HepG2 (cell line): ENCODE results near the gene F12. TPM values are rescaled to one million over a fixed set of nuclear protein-coding genes. Genes with fewer than 3 reads are reported as not detected.

Experiments used
- EED ChIP-seq: sonication (generic); formaldehyde crosslinking; IDR thresholded peaks from 2 replicates; pipeline ENCODE4 v1.5.0; 2020; ENCODE audit warnings: mild to moderate bottlenecking, missing genetic modification reagents
- FOSL2 ChIP-seq: sonication (generic); formaldehyde crosslinking; IDR thresholded peaks from 2 replicates; pipeline ENCODE4 v1.4.0; 2020; ENCODE audit warnings: missing genetic modification reagents
- GTF2F1 ChIP-seq: fragments of 150-350 bp; IDR thresholded peaks from 2 replicates; pipeline ENCODE4 v1.6.1; 2014; ENCODE audit warnings: low read length
- HNRNPL ChIP-seq: fragments of 200-400 bp; formaldehyde crosslinking; IDR thresholded peaks from 2 replicates; pipeline ENCODE4 v1.6.1; 2017; ENCODE audit warnings: mild to moderate bottlenecking, low read depth, low read length
- HOXA3 ChIP-seq: sonication (generic); formaldehyde crosslinking; IDR thresholded peaks from 2 replicates; pipeline ENCODE4 v1.5.0; 2020; ENCODE audit warnings: missing genetic modification reagents
- POLR2A ChIP-seq, 2 experiments: IDR thresholded peaks; 2 replicates each; pipeline ENCODE4 v1.6.1; 2011; ENCODE audit warnings: low read depth in 2 of 2, low read length in 2 of 2, mild to moderate bottlenecking in 1 of 2, moderate library complexity in 1 of 2; ENCODE audit not compliant: insufficient read depth in 1 of 2
- SAP130 ChIP-seq: IDR thresholded peaks from 2 replicates; pipeline ENCODE4 v1.6.1; 2016; ENCODE audit warnings: low read depth
- SOX6 ChIP-seq, 2 experiments: fragments of 450-650 bp in 1 of 2; sonication (generic) in 1 of 2; formaldehyde crosslinking in 1 of 2; IDR thresholded peaks; 2 replicates each; pipeline versions ENCODE4 v1.4.0 to v1.6.1; 2017 to 2020; ENCODE audit warnings: antibody characterized with exemption in 1 of 2, mild to moderate bottlenecking in 1 of 2, missing genetic modification reagents in 1 of 2
- WIZ ChIP-seq: sonication (generic); formaldehyde crosslinking; IDR thresholded peaks from 2 replicates; pipeline ENCODE4 v1.5.1; 2020; ENCODE audit warnings: mild to moderate bottlenecking, missing genetic modification reagents
- ZBTB38 ChIP-seq: sonication (generic); formaldehyde crosslinking; IDR thresholded peaks from 2 replicates; pipeline ENCODE4 v1.5.1; 2020; ENCODE audit warnings: mild to moderate bottlenecking, missing genetic modification reagents
- ZNF343 ChIP-seq: sonication (generic); formaldehyde crosslinking; IDR thresholded peaks from 2 replicates; pipeline ENCODE4 v1.4.0; 2020; ENCODE audit warnings: mild to moderate bottlenecking, missing genetic modification reagents
- ZNF720 ChIP-seq: sonication (generic); formaldehyde crosslinking; IDR thresholded peaks from 2 replicates; pipeline ENCODE4 v1.4.0; 2020; ENCODE audit warnings: missing genetic modification reagents
- polyA plus RNA-seq, 8 experiments: library from polyadenylated mRNA; depleted of rRNA in 3 of 8; stranded (reverse) in 7 of 8; unstranded in 1 of 8; fragments of >200 nt; fragmentation: Illumina TruSeq in 4 of 8; extraction: Trizol in 4 of 8; gene quantifications; 2 replicates each; pipeline versions ENCODE4 v1.2.1 to v1.2.3, GENCODE V29; 2011 to 2016; ENCODE audit warnings: low read depth in 4 of 8, missing spikeins in 1 of 8, mixed read lengths in 1 of 8; ENCODE audit not compliant: insufficient read depth in 1 of 8
- total RNA-seq, 5 experiments: library from RNA; depleted of rRNA; stranded (reverse); fragments of >200 nt; fragmentation: Illumina TruSeq; extraction: Trizol; gene quantifications; 2 replicates each; pipeline ENCODE4 v1.2.3, GENCODE V29; 2016; ENCODE audit warnings: low read depth in 1 of 5
- TF ChIP-seq, protein P1 (sequence below): sonication (generic); formaldehyde crosslinking; IDR thresholded peaks from 2 replicates; pipeline ENCODE4 v1.4.0; 2020; ENCODE audit warnings: missing genetic modification reagents
- TF ChIP-seq, protein P2 (sequence below): sonication (generic); formaldehyde crosslinking; IDR thresholded peaks from 2 replicates; pipeline ENCODE4 v1.8.1; 2023; ENCODE audit warnings: mild to moderate bottlenecking, moderate library complexity, missing genetic modification reagents
- TF ChIP-seq, protein P3 (sequence below): sonication (generic); formaldehyde crosslinking; IDR thresholded peaks from 2 replicates; pipeline ENCODE4 v1.9.0; 2022; ENCODE audit warnings: low read depth, missing genetic modification reagents

Gene F12
- total and polyA plus RNA-seq, 2 of the 13 experiments (the other 11 are each of a cell fraction or from before 2014, with no cell fraction given): 2.5 to 3.0 TPM

DNA sequence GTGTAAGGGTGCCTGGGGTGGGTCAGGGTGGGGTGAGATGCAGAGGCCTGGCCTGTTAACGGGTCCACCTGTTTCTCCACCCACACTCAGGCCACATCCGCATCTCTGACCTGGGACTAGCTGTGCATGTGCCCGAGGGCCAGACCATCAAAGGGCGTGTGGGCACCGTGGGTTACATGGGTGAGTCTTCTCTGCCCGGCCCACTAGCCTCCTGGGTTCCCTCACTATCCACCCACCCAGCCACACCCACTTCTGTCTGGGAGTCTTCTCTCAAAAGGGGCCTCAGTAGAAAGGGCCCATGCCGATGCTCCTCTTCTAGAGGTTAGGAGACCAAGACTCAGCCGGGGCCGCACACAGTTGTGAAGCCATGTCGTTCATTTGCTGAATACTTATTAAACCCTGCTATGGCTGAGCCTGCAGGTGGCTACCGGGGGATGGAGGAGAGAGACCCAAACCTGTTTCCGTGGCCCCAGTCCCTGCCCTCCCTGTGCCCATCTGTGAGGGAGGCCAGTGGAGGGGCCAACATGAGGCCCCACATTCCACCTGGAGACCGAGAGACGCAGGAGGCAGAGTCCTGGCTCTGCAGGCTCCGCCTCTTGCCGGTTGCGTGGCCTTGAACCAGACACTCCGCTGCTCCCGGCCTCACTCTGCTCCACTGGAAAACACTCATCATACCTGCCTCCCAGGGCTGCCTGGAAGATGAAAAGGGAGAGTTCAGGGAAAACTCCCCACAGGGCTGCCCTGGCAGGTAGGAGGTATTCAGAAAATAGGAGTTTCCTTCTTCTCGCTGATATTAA, 25.8 kb upstream of the F12 start (continued):
- TF ChIP-seq, protein P1, sequence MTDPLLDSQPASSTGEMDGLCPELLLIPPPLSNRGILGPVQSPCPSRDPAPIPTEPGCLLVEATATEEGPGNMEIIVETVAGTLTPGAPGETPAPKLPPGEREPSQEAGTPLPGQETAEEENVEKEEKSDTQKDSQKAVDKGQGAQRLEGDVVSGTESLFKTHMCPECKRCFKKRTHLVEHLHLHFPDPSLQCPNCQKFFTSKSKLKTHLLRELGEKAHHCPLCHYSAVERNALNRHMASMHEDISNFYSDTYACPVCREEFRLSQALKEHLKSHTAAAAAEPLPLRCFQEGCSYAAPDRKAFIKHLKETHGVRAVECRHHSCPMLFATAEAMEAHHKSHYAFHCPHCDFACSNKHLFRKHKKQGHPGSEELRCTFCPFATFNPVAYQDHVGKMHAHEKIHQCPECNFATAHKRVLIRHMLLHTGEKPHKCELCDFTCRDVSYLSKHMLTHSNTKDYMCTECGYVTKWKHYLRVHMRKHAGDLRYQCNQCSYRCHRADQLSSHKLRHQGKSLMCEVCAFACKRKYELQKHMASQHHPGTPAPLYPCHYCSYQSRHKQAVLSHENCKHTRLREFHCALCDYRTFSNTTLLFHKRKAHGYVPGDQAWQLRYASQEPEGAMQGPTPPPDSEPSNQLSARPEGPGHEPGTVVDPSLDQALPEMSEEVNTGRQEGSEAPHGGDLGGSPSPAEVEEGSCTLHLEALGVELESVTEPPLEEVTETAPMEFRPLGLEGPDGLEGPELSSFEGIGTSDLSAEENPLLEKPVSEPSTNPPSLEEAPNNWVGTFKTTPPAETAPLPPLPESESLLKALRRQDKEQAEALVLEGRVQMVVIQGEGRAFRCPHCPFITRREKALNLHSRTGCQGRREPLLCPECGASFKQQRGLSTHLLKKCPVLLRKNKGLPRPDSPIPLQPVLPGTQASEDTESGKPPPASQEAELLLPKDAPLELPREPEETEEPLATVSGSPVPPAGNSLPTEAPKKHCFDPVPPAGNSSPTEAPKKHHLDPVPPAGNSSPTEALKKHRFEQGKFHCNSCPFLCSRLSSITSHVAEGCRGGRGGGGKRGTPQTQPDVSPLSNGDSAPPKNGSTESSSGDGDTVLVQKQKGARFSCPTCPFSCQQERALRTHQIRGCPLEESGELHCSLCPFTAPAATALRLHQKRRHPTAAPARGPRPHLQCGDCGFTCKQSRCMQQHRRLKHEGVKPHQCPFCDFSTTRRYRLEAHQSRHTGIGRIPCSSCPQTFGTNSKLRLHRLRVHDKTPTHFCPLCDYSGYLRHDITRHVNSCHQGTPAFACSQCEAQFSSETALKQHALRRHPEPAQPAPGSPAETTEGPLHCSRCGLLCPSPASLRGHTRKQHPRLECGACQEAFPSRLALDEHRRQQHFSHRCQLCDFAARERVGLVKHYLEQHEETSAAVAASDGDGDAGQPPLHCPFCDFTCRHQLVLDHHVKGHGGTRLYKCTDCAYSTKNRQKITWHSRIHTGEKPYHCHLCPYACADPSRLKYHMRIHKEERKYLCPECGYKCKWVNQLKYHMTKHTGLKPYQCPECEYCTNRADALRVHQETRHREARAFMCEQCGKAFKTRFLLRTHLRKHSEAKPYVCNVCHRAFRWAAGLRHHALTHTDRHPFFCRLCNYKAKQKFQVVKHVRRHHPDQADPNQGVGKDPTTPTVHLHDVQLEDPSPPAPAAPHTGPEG: no peak
- peak; percentile 47 for TF ChIP-seq FOSL2
- no peak for TF ChIP-seq WIZ
- TF ChIP-seq HNRNPL: 0 out of 2 replicates have a peak, but pooled peaks have one; percentile 26
- peak; percentile 46; the same call in 1 of the 2 replicates for TF ChIP-seq HOXA3 (CRISPR knock-in tag)
- peak; percentile 58 for TF ChIP-seq SAP130 (CRISPR knock-in tag)
- TF ChIP-seq, protein P2, sequence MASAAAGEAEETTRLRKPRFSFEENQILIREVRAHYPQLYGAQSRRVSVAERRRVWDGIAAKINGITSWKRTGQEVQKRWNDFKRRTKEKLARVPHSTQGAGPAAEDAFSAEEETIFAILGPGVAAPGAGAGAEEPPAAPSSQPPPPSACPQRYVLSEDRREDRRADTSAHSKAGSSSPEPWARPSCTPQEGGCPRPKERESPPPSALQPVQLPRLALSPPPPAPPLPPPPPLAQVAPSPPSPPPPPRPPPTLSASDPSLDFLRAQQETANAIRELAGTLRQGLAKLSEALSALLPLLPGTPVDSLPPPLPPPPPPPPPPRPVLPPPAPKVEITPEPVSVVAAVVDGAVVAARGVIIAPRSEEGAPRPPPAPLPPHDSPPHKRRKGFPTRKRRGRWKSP: 0 out of 2 replicates have a peak, but pooled peaks have one; percentile 36
- no peak for TF ChIP-seq ZNF720 (CRISPR knock-in tag)
- 0 out of 2 replicates have a peak, but pooled peaks have one; percentile 53 for TF ChIP-seq EED (CRISPR knock-in tag)
- TF ChIP-seq GTF2F1: no peak
- TF ChIP-seq, protein P3, sequence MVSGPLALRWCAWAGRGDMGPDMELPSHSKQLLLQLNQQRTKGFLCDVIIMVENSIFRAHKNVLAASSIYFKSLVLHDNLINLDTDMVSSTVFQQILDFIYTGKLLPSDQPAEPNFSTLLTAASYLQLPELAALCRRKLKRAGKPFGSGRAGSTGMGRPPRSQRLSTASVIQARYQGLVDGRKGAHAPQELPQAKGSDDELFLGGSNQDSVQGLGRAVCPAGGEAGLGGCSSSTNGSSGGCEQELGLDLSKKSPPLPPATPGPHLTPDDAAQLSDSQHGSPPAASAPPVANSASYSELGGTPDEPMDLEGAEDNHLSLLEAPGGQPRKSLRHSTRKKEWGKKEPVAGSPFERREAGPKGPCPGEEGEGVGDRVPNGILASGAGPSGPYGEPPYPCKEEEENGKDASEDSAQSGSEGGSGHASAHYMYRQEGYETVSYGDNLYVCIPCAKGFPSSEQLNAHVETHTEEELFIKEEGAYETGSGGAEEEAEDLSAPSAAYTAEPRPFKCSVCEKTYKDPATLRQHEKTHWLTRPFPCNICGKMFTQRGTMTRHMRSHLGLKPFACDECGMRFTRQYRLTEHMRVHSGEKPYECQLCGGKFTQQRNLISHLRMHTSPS (CRISPR knock-in tag): peak; percentile 47; the same call in 1 of the 2 replicates
- TF ChIP-seq ZBTB38 (CRISPR knock-in tag): 0 out of 2 replicates have a peak, but pooled peaks have one; percentile 23
- TF ChIP-seq ZNF343: no peak
- no peak for TF ChIP-seq SOX6 (IDR thresholded peaks at IDR 0.05)
- peak; percentile 52; the same call in 1 of the 2 replicates for TF ChIP-seq SOX6 (CRISPR knock-in tag; IDR thresholded peaks at IDR 0.05)
- no peak for TF ChIP-seq POLR2A (IDR thresholded peaks at IDR 0.05; ENCODE audit: insufficient read depth in 1 of 2, low read depth in 2 of 2, low read length in 2 of 2)
